LNCaP clone FGC (cell line): ENCODE data around the gene CERT1.
"Not testable (repeated sequence)": the region's sequence is repeated elsewhere in the genome, so short reads cannot be mapped to it uniquely, and the experiment has no call there.

Source experiments
- DNase-seq: peaks from one replicate; pipeline ENCODE4 v3.0.0-alpha.2; 2011; ENCODE audit warnings: low read depth
- H3K4me3 ChIP-seq: 2 replicates; pipeline ENCODE4 v1.5.1; 2011; ENCODE audit warnings: mild to moderate bottlenecking, low read depth, low read length, control low read depth
- TF ChIP-seq, protein P1 (sequence below): IDR thresholded peaks from 2 replicates; pipeline ENCODE4 v1.5.1; 2012; ENCODE audit warnings: mild to moderate bottlenecking; ENCODE audit not compliant: control insufficient read depth, insufficient read depth; ENCODE audit errors: extremely low read depth

CERT1 gene

DNA sequence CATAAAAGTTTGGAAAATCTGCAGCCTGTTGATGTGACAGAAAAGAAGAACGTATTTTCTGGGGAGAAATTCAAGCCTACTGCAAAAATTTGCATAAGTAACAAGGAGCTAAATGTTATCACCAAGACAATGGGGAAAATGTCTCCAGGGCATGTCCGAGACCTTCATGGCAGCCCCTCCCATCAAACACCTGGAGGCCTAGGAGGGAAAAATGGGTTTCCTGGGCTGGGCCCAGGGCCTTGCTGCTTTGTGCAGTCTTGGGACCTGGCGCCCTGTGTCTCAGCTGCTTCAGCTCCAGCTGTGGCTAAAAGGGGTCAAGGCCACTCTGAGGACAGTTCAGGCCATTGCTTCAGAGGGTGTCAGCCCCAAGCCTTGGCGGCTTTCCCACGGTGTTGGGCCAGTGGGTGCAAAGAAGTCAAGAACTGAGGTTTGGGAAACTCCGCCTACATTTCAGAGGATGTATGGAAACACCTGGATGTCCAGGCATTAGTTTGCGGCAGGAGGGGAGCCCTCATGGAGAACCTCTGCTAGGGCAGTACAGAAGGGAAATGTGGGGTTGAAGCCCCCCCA, 13.1 kb downstream of the CERT1 start:
- no peak for DNase-seq
- TF ChIP-seq, protein P1, sequence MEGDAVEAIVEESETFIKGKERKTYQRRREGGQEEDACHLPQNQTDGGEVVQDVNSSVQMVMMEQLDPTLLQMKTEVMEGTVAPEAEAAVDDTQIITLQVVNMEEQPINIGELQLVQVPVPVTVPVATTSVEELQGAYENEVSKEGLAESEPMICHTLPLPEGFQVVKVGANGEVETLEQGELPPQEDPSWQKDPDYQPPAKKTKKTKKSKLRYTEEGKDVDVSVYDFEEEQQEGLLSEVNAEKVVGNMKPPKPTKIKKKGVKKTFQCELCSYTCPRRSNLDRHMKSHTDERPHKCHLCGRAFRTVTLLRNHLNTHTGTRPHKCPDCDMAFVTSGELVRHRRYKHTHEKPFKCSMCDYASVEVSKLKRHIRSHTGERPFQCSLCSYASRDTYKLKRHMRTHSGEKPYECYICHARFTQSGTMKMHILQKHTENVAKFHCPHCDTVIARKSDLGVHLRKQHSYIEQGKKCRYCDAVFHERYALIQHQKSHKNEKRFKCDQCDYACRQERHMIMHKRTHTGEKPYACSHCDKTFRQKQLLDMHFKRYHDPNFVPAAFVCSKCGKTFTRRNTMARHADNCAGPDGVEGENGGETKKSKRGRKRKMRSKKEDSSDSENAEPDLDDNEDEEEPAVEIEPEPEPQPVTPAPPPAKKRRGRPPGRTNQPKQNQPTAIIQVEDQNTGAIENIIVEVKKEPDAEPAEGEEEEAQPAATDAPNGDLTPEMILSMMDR, result no peak
- no peak overlapping the region for H3K4me3 ChIP-seq

DNA sequence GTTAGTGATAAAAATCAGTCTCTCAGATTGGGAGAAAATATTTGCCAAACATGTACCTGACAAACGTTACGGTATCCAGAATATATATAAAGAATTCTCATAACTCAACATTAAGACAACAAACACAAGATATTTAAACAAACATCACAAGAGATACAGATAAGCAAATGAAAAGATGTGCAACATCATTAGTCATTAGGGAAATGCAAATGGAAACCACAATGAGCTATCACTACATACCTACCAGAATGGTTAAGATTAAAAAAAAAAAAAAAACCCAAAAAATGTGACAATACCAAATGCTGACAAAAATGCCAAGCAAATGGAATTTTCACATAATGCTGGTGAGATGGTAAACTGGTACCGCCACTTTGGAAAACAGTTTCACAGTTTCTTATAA, 15.4 kb downstream of the CERT1 start:
- peak; percentile 28 for DNase-seq
- TF ChIP-seq, protein P1, result no peak
- no peak overlapping the region for H3K4me3 ChIP-seq

DNA sequence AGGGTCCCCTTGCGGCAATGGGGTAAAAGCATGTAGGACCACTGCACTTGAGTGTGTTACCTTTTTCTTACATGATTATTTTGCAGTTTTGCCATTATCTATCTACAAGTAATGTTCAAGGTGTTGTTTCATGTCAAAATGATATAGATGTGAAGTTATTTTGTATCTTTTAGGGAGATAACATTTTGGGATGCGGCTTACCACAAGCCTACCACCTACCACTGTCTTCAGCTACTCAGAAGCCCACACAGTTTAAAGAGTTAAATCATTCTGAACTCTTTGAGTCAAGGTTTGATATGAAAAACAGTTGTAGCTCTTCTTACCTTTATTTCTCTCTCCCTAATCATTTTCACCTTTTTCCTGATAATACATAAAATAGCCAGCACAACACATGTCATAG, 19.8 kb downstream of the CERT1 start:
- H3K4me3 ChIP-seq, result no peak overlapping the region
- TF ChIP-seq, protein P1, result no peak
- no peak for DNase-seq

DNA sequence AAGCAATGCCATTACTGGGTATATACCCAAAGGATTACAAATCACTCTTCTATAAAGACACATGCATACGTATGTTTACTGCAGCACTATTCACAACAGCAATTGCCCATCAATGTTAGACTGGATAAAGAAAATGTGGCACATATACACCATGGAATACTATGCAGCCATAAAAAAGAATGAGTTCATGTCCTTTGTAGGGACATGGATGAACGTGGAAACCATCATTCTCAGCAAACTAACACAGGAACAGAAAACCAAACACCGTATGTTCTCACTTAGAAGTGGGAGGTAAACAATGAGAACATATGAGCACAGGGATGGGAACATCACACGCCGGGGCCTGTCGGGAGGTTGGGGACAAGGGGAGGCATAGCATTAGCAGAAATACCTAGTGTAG, 21.6 kb downstream of the CERT1 start:
- H3K4me3 ChIP-seq, DNase-seq: not testable (repeated sequence)

DNA sequence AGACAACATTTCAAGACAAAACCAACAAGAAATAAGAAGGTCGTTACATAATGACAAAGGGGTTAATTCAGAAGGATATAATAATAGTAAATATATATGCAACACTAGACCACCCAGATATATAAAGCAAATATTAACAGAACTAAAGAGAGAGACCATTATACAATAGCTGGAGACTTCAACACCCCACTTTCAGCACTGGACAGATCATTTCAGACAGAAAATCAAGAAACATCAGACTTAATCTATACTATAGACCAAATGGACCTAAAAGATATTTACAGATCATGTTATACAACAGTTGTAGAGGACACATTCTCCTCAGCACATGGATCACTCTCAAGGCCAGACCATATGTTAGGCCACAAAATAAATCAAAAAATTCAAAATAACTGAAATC, 26.8 kb downstream of the CERT1 start:
- TF ChIP-seq, protein P1, result no peak
- DNase-seq, result no peak
- H3K4me3 ChIP-seq, result no peak overlapping the region

DNA sequence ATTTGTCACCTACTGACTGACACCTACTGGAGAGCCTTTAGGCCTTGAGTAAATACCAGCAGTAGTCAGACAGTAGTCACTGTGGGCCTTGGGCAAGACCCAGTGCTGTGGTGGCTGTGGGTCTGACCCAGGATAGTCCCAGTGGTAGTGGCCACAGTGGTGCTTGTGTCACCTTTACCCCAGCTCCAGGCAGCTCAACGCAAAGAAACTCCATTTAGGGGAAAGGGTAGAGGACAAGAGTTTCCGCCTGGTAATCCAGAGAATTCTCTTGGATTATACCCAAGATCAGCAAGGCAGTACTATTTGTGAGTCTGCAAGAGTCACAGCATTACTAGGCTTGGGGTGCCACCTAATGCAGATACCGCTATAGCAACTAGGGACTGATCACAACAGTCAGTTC, 28.9 kb downstream of the CERT1 start:
- no peak for DNase-seq
- TF ChIP-seq, protein P1, result no peak
- no peak overlapping the region for H3K4me3 ChIP-seq

DNA sequence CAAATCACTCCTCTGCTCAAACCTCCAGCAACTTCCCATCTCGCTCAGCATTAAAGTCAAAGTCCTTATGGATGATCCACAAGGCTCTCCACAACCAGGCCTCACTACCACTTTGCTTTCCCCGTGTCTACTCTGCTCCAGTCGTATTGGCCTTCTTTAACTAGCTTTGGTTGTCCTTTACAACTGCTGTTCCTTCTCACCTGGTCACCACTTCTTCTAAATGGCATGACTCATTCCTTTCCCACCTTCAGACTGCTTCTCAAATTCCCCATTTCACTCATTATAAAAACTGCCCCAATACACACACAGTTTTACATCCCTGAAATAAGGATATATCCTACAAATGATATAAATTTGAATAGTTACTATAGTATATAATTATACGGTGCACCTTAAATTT, 30.4 kb downstream of the CERT1 start:
- DNase-seq, result no peak
- H3K4me3 ChIP-seq, result no peak overlapping the region
- TF ChIP-seq, protein P1, result no peak
